Lower leg skin (tissue), 3 donors: ENCODE results near the gene PHLPP2.

Source experiments
- POLR2A ChIP-seq, 2 donors: fragments of 450-650 bp; IDR thresholded peaks; one replicate each; pipeline ENCODE4 v1.6.1; 2016 to 2017; ENCODE audit warnings: antibody characterized with exemption in 2 of 2, mild to moderate bottlenecking in 1 of 2, moderate library complexity in 1 of 2
- TF ChIP-seq, protein P1 (sequence below), 3 donors: fragments of 450-650 bp; IDR thresholded peaks; one replicate each; pipeline ENCODE4 v1.5.1; 2016; ENCODE audit warnings: antibody characterized with exemption in 3 of 3, mild to moderate bottlenecking in 3 of 3, moderate library complexity in 2 of 3

- TF ChIP-seq, protein P1, sequence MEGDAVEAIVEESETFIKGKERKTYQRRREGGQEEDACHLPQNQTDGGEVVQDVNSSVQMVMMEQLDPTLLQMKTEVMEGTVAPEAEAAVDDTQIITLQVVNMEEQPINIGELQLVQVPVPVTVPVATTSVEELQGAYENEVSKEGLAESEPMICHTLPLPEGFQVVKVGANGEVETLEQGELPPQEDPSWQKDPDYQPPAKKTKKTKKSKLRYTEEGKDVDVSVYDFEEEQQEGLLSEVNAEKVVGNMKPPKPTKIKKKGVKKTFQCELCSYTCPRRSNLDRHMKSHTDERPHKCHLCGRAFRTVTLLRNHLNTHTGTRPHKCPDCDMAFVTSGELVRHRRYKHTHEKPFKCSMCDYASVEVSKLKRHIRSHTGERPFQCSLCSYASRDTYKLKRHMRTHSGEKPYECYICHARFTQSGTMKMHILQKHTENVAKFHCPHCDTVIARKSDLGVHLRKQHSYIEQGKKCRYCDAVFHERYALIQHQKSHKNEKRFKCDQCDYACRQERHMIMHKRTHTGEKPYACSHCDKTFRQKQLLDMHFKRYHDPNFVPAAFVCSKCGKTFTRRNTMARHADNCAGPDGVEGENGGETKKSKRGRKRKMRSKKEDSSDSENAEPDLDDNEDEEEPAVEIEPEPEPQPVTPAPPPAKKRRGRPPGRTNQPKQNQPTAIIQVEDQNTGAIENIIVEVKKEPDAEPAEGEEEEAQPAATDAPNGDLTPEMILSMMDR (IDR thresholded peaks at IDR 0.05): no peak
- TF ChIP-seq POLR2A (IDR thresholded peaks at IDR 0.05): no peak
Measured at GRCh38 chr16:71623597-71623996, 100.9 kb downstream of the PHLPP2 start.
